ENCODE data around the gene SMAP2.

SMAP2 gene

GRCh38 chr1:40389871-40390560, 16.5 kb downstream of the SMAP2 start:
- WGBS, 2 experiments: 94% methylated on average over 4 of the region's 4 CpGs
- peaks cover 5% of the 10 kb centered on the region for H3K4me1 ChIP-seq (ENCODE audit: control insufficient read depth, insufficient read depth, low read length)
- H3K4me3 ChIP-seq (ENCODE audit: insufficient read depth, low read depth, low read length): no peak overlapping the region

GRCh38 chr1:40390857-40391256, 17.3 kb downstream of the SMAP2 start:
- no peaks in the 10 kb centered on the region for H3K27me3 ChIP-seq (ENCODE audit: control insufficient read depth, insufficient read depth, low read length, poor library complexity, severe bottlenecking)
- no peak overlapping the region for H3K4me3 ChIP-seq (ENCODE audit: insufficient read depth, low read depth, low read length)
- 87 to 92% methylated on average over 2 to 3 of the region's 3 CpGs for WGBS, 2 experiments
- no peak overlapping the region for H3K27ac ChIP-seq (ENCODE audit: insufficient read depth, low read depth, low read length, poor library complexity, severe bottlenecking)
- H3K9me3 ChIP-seq (ENCODE audit: control insufficient read depth, low read length): no peaks in the 10 kb centered on the region
- peaks cover 5% of the 10 kb centered on the region for H3K4me1 ChIP-seq (ENCODE audit: control insufficient read depth, insufficient read depth, low read length)
- H3K36me3 ChIP-seq (ENCODE audit: control insufficient read depth, insufficient read depth, low read length): no peaks in the 10 kb centered on the region

More at GRCh38 chr1:40389871-40390560, 16.5 kb downstream of the SMAP2 start:
- Histone ChIP-seq H3K27me3 (ENCODE audit: control insufficient read depth, insufficient read depth, low read length, poor library complexity, severe bottlenecking) (no peaks in the 10 kb centered on the region), H3K9me3 (ENCODE audit: control insufficient read depth, low read length) (no peaks in the 10 kb centered on the region), H3K36me3 (ENCODE audit: control insufficient read depth, insufficient read depth, low read length) (no peaks in the 10 kb centered on the region), H3K27ac (ENCODE audit: insufficient read depth, low read depth, low read length, poor library complexity, severe bottlenecking) (no peak overlapping the region)

- Histone ChIP-seq H3K4me3 (ENCODE audit: insufficient read depth, low read depth, low read length) (no peak overlapping the region), H3K27ac (ENCODE audit: insufficient read depth, low read depth, low read length, poor library complexity, severe bottlenecking) (no peak overlapping the region), H3K4me1 (ENCODE audit: control insufficient read depth, insufficient read depth, low read length) (peaks cover 5% of the 10 kb centered on the region), H3K27me3 (ENCODE audit: control insufficient read depth, insufficient read depth, low read length, poor library complexity, severe bottlenecking) (no peaks in the 10 kb centered on the region), H3K9me3 (ENCODE audit: control insufficient read depth, low read length) (no peaks in the 10 kb centered on the region), H3K36me3 (ENCODE audit: control insufficient read depth, insufficient read depth, low read length) (no peaks in the 10 kb centered on the region)
- WGBS, 2 experiments: 100% methylated on average over 1 of the region's 1 CpG
Observed at GRCh38 chr1:40391688-40392145, 18.2 kb downstream of the SMAP2 start.

GRCh38 chr1:40392221-40392620, 18.7 kb downstream of the SMAP2 start:
- Histone ChIP-seq H3K4me3 (ENCODE audit: insufficient read depth, low read depth, low read length) (no peak overlapping the region), H3K27ac (ENCODE audit: insufficient read depth, low read depth, low read length, poor library complexity, severe bottlenecking) (no peak overlapping the region), H3K36me3 (ENCODE audit: control insufficient read depth, insufficient read depth, low read length) (no peaks in the 10 kb centered on the region), H3K9me3 (ENCODE audit: control insufficient read depth, low read length) (no peaks in the 10 kb centered on the region), H3K4me1 (ENCODE audit: control insufficient read depth, insufficient read depth, low read length) (peaks cover 5% of the 10 kb centered on the region), H3K27me3 (ENCODE audit: control insufficient read depth, insufficient read depth, low read length, poor library complexity, severe bottlenecking) (no peaks in the 10 kb centered on the region)
- WGBS, 2 experiments: 65 to 78% methylated on average over 3 of the region's 3 CpGs

- Histone ChIP-seq H3K4me1 (ENCODE audit: control insufficient read depth, insufficient read depth, low read length) (peaks cover 5% of the 10 kb centered on the region), H3K36me3 (ENCODE audit: control insufficient read depth, insufficient read depth, low read length) (no peaks in the 10 kb centered on the region), H3K9me3 (ENCODE audit: control insufficient read depth, low read length) (no peaks in the 10 kb centered on the region), H3K4me3 (ENCODE audit: insufficient read depth, low read depth, low read length) (no peak overlapping the region), H3K27me3 (ENCODE audit: control insufficient read depth, insufficient read depth, low read length, poor library complexity, severe bottlenecking) (no peaks in the 10 kb centered on the region), H3K27ac (ENCODE audit: insufficient read depth, low read depth, low read length, poor library complexity, severe bottlenecking) (no peak overlapping the region)
- 89 to 93% methylated on average over 3 of the region's 3 CpGs for WGBS, 2 experiments
Observed at GRCh38 chr1:40393173-40393572, 19.6 kb downstream of the SMAP2 start.

- peaks cover 5% of the 10 kb centered on the region for H3K4me1 ChIP-seq (ENCODE audit: control insufficient read depth, insufficient read depth, low read length)
- no peak overlapping the region for H3K4me3 ChIP-seq (ENCODE audit: insufficient read depth, low read depth, low read length)
- WGBS, 2 experiments: 96 to 100% methylated on average over 3 of the region's 3 CpGs
- no peak overlapping the region for H3K27ac ChIP-seq (ENCODE audit: insufficient read depth, low read depth, low read length, poor library complexity, severe bottlenecking)
- H3K36me3 ChIP-seq (ENCODE audit: control insufficient read depth, insufficient read depth, low read length): no peaks in the 10 kb centered on the region
- no peaks in the 10 kb centered on the region for H3K9me3 ChIP-seq (ENCODE audit: control insufficient read depth, low read length)
- no peaks in the 10 kb centered on the region for H3K27me3 ChIP-seq (ENCODE audit: control insufficient read depth, insufficient read depth, low read length, poor library complexity, severe bottlenecking)
Observed at GRCh38 chr1:40394491-40395172, 21.1 kb downstream of the SMAP2 start.

- H3K27ac ChIP-seq (ENCODE audit: insufficient read depth, low read depth, low read length, poor library complexity, severe bottlenecking): no peak overlapping the region
- H3K4me1 ChIP-seq (ENCODE audit: control insufficient read depth, insufficient read depth, low read length): peaks cover 5% of the 10 kb centered on the region
- no peaks in the 10 kb centered on the region for H3K9me3 ChIP-seq (ENCODE audit: control insufficient read depth, low read length)
- no peaks in the 10 kb centered on the region for H3K36me3 ChIP-seq (ENCODE audit: control insufficient read depth, insufficient read depth, low read length)
- no peak overlapping the region for H3K4me3 ChIP-seq (ENCODE audit: insufficient read depth, low read depth, low read length)
- WGBS, 2 experiments: 86 to 92% methylated on average over 2 of the region's 3 CpGs
- no peaks in the 10 kb centered on the region for H3K27me3 ChIP-seq (ENCODE audit: control insufficient read depth, insufficient read depth, low read length, poor library complexity, severe bottlenecking)
Observed at GRCh38 chr1:40395190-40396175, 22.0 kb downstream of the SMAP2 start.

- WGBS, 2 experiments: 90 to 94% methylated on average over 1 of the region's 1 CpG
- H3K27ac ChIP-seq (ENCODE audit: insufficient read depth, low read depth, low read length, poor library complexity, severe bottlenecking): no peak overlapping the region
- H3K27me3 ChIP-seq (ENCODE audit: control insufficient read depth, insufficient read depth, low read length, poor library complexity, severe bottlenecking): no peaks in the 10 kb centered on the region
- H3K4me3 ChIP-seq (ENCODE audit: insufficient read depth, low read depth, low read length): no peak overlapping the region
- no peaks in the 10 kb centered on the region for H3K9me3 ChIP-seq (ENCODE audit: control insufficient read depth, low read length)
- H3K36me3 ChIP-seq (ENCODE audit: control insufficient read depth, insufficient read depth, low read length): no peaks in the 10 kb centered on the region
- H3K4me1 ChIP-seq (ENCODE audit: control insufficient read depth, insufficient read depth, low read length): peaks cover 5% of the 10 kb centered on the region
Observed at GRCh38 chr1:40396420-40396819, 22.9 kb downstream of the SMAP2 start.

- Histone ChIP-seq H3K4me3 (ENCODE audit: insufficient read depth, low read depth, low read length) (no peak overlapping the region), H3K27me3 (ENCODE audit: control insufficient read depth, insufficient read depth, low read length, poor library complexity, severe bottlenecking) (no peaks in the 10 kb centered on the region), H3K4me1 (ENCODE audit: control insufficient read depth, insufficient read depth, low read length) (no peaks in the 10 kb centered on the region), H3K9me3 (ENCODE audit: control insufficient read depth, low read length) (no peaks in the 10 kb centered on the region), H3K27ac (ENCODE audit: insufficient read depth, low read depth, low read length, poor library complexity, severe bottlenecking) (no peak overlapping the region), H3K36me3 (ENCODE audit: control insufficient read depth, insufficient read depth, low read length) (no peaks in the 10 kb centered on the region)
- WGBS, 2 experiments: 87 to 91% methylated on average over 1 of the region's 2 CpGs
Observed at GRCh38 chr1:40397258-40397657, 23.7 kb downstream of the SMAP2 start.
